HG03457 (cell line): Measurements from ENCODE around the gene ATP11A.
"Not testable (repeated sequence)": the region's sequence is repeated elsewhere in the genome, so short reads cannot be mapped to it uniquely, and the experiment has no call there.

Source experiments
- ATAC-seq: cut with Tn5 transposase; IDR thresholded peaks from one replicate; pipeline ENCODE4 v1.9.1; 2021; ENCODE audit warnings: moderate number of reproducible peaks; ENCODE audit not compliant: unreplicated experiment

The ATP11A gene

GRCh38 chr13:112786810-112787209 is 97.0 kb downstream of the ATP11A start:
- ATAC-seq, result not testable (repeated sequence)

- ATAC-seq, result no peak
Observed at GRCh38 chr13:112790735-112791641, 101.2 kb downstream of the ATP11A start.

GRCh38 chr13:112791663-112792440 is 102.0 kb downstream of the ATP11A start:
- ATAC-seq, result no peak

GRCh38 chr13:112792511-112792910 is 102.7 kb downstream of the ATP11A start:
- no peak for ATAC-seq

GRCh38 chr13:112793545-112794445 is 104.0 kb downstream of the ATP11A start:
- no peak for ATAC-seq

GRCh38 chr13:112795277-112795676 is 105.4 kb downstream of the ATP11A start:
- ATAC-seq, result no peak

GRCh38 chr13:112796190-112796915 is 106.5 kb downstream of the ATP11A start:
- no peak for ATAC-seq

GRCh38 chr13:112799394-112799793 is 109.6 kb downstream of the ATP11A start:
- no peak for ATAC-seq

- no peak for ATAC-seq
Observed at GRCh38 chr13:112800057-112800456, 110.2 kb downstream of the ATP11A start.

GRCh38 chr13:112800807-112801206 is 111.0 kb downstream of the ATP11A start:
- ATAC-seq, result not testable (repeated sequence)

- no peak for ATAC-seq
Observed at GRCh38 chr13:112802802-112803195, 113.0 kb downstream of the ATP11A start.

- no peak for ATAC-seq
Observed at GRCh38 chr13:112803422-112803821, 113.6 kb downstream of the ATP11A start.

- no peak for ATAC-seq
Observed at GRCh38 chr13:112804374-112804773, 114.5 kb downstream of the ATP11A start.

- no peak for ATAC-seq
Observed at GRCh38 chr13:112806739-112807652, 117.2 kb downstream of the ATP11A start.

GRCh38 chr13:112807653-112808376 is 118.0 kb downstream of the ATP11A start:
- ATAC-seq, result no peak

- no peak for ATAC-seq
Observed at GRCh38 chr13:112808377-112809140, 118.7 kb downstream of the ATP11A start.
